D721Med (cell line): ENCODE results near the gene NFKBIA.

Experiments
- DNase-seq: peaks from one replicate; pipeline ENCODE4 v3.0.0; 2011; ENCODE audit warnings: low spot score; ENCODE audit not compliant: insufficient read length
- FAIRE-seq: peaks from 2 replicates; lab custom pipeline; 2011; peaks lifted over from hg19 to GRCh38; lab: Jason Lieb, UNC
- TF ChIP-seq, protein P1 (sequence below): IDR thresholded peaks from 2 replicates; pipeline ENCODE4 v1.5.1; 2012; ENCODE audit warnings: mild to moderate bottlenecking, control low read depth; ENCODE audit not compliant: insufficient read depth; ENCODE audit errors: missing control alignments

Gene NFKBIA

GRCh38 chr14:35407306-35407630, 2.7 kb upstream of the NFKBIA start:
- FAIRE-seq, result no peak
- TF ChIP-seq, protein P1, sequence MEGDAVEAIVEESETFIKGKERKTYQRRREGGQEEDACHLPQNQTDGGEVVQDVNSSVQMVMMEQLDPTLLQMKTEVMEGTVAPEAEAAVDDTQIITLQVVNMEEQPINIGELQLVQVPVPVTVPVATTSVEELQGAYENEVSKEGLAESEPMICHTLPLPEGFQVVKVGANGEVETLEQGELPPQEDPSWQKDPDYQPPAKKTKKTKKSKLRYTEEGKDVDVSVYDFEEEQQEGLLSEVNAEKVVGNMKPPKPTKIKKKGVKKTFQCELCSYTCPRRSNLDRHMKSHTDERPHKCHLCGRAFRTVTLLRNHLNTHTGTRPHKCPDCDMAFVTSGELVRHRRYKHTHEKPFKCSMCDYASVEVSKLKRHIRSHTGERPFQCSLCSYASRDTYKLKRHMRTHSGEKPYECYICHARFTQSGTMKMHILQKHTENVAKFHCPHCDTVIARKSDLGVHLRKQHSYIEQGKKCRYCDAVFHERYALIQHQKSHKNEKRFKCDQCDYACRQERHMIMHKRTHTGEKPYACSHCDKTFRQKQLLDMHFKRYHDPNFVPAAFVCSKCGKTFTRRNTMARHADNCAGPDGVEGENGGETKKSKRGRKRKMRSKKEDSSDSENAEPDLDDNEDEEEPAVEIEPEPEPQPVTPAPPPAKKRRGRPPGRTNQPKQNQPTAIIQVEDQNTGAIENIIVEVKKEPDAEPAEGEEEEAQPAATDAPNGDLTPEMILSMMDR, result no peak
- no peak for DNase-seq

- TF ChIP-seq, protein P1, result peak; percentile 94
- FAIRE-seq (no peak), DNase-seq (no peak)
These were observed 2.2 kb upstream of the NFKBIA start for GRCh38 chr14:35406506-35407305.

DNA sequence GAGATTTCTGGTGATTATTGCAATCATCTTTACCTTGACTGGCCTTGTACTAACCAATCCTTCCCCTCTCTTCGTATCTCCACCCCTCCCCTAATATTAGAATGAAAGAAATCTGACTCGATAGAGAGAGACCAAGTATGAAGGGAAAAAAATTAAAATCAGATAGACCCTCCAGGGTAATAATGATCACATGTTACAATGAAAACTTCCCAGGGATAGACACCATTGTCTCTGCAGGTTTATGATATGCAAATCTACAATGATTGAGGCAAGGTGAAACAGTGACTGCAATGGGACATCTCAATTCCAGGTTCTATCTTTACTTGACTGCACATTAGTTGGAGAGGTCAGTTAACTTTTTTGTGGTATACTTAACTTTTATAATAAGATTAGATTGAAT, 1.5 kb upstream of the NFKBIA start:
- DNase-seq, result no peak
- TF ChIP-seq, protein P1, result no peak
- no peak for FAIRE-seq

DNA sequence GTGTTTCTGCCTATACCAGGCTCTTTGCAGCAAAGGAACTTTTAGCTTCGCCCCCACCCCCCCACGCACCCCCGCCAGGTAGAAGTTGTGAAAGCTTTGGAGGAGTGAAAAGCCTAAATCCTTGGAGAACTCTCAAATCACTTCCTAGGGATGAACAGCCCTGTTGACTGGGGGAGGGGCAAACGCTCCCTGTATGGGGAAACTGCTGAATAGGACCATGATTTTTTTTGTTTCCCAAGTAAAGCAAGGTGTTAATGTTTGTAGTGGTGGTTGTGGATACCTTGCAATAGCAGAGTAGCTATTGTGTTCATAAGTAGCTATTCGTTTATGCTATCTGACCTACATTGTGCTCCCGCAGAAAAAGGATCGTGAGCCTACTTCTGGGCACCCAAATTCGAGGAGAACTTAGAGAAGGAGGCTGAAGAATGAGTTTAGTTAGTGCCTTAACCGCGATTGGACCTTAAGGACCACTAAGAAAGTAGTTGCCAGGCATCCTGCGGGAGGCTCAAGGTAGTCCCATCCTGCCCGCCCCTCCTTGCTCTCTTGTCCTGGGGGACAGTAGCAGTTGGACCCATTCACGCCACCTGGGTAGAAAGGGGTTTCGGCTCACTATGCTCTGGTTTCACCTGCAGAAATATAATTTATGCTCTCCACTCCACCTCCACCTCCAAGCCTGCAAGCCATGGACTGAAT, 901 bp upstream of the NFKBIA start:
- FAIRE-seq (no peak), DNase-seq (no peak)
- TF ChIP-seq, protein P1, result no peak

- FAIRE-seq (no peak), DNase-seq (peak; percentile 75)
- TF ChIP-seq, protein P1, result no peak
These were observed 723 bp downstream of the NFKBIA start for GRCh38 chr14:35403603-35404448.

GRCh38 chr14:35403114-35403602, 1.4 kb downstream of the NFKBIA start:
- TF ChIP-seq, protein P1, result no peak
- FAIRE-seq, result no peak
- no peak for DNase-seq
